GM19328 (cell line): ENCODE results near the gene EMILIN1.
"Not testable (repeated sequence)": the region's sequence is repeated elsewhere in the genome, so short reads cannot be mapped to it uniquely, and the experiment has no call there.

ENCODE experiments used
- ATAC-seq: cut with Tn5 transposase; IDR thresholded peaks from one replicate; pipeline ENCODE4 v1.9.1; 2021; ENCODE audit warnings: mild to moderate bottlenecking, moderate library complexity; ENCODE audit not compliant: unreplicated experiment

EMILIN1 gene

DNA sequence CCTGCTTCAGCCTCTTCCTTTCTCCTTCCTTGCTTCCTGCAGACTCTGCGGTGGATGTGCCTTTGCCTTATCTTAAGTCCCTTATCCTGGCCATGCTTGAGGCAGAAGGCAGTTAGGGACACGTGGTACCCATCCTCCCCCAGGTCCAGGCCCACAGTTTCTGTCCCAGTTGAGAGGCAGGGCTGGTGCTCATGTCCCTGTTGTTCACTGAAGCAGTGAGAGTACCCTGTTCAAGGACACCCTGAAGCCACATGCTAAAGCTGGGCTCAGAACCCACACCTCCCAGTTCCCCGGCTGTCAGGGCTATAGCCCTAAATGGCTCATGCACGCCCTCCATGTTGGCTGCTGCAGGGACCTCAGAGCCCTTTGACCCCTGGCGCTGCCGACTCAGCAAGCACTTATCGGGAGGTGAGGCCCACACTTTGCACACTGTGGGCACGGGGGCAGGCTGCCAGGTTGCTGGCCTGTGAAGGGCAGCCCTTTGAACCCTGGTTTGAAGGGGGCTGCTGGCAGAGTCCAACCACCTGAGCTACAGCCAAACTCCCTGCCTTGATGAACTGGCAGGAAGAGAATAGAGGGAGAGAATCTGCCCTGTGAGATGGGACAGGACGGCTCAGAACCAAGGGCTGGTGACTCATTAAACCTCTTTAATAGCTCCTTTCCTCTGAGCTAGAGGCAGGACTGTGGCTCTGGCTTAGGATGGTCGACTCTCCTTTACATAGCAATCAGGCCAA lies 14.4 kb downstream of the EMILIN1 start:
- ATAC-seq: no peak

DNA sequence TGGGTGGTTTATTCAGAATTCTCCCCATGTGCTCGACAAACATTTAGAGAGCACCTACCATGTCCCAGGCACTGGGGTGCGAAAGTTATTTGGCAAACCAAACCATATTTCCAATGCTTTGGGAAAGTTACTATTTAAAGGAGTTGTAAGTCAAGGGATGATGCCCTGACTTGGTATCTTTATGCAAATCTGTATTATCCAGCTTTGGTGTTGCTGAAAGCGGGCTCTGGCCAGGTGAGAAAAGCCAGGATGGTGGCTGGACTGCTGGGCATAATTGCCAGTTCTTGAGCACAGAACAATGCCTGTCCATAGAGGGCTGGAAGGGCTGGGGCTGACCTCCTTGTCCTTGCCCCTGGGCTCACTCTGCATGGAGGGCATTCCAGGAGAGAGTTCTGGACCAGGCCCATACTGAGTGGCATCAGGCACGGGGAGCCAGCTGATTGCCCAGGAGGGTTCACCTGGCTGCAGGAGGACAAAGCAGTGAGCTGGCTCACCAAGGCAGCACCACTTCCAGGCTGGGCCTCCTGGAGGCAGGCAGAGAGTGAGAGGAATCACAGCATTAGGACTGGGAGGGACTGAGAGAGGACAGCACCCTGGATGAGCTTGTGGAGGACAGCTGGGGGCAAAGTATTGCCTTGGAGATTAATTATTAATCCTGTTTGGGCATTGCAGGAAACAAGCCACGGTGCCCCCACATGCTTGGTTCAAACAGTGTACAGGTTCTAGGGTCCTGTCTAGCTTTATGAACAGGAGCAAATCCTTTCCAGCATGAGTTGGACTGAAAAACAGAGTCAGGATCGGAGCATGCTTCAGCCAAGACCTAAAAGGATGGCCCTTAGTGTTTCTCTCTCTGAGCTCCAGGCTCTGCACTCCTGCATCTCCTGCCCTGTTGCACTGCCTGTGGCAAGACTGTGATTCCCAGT lies 15.3 kb downstream of the EMILIN1 start:
- no peak for ATAC-seq

DNA sequence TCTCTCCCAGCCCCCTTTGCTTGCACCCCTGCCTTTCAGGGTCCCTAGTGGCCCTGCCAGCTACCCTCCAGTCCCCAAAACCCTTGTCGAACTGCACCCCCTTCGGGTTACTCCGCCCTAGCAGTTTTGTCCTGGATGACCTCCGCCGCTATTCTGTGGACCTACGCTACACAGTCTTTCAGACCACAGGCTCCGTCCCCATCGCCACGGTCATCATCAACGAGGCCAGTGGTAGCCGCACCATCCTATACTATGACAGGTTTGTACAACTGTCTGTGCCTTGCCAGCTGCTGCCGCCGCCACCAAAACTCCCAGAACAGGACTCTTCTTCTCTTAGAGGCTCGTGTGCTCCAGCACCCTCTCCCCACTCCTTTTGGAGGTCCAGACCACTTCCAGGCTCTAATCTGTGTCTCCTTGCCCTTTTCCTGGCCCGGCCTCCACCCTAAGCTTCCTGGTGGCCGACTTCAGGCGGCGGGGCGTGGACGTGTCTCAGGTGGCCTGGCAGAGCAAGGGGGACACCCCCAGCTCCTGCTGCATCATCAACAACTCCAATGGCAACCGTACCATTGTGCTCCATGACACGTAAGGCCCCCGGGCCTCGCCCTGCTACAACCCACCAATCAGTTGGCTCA lies 16.1 kb downstream of the EMILIN1 start:
- ATAC-seq: no peak

GRCh38 chr2:27095427-27095744 lies 17.0 kb downstream of the EMILIN1 start:
- no peak for ATAC-seq

GRCh38 chr2:27095745-27096651 lies 17.6 kb downstream of the EMILIN1 start:
- no peak for ATAC-seq

- no peak for ATAC-seq
Measured at GRCh38 chr2:27096748-27097297, 18.4 kb downstream of the EMILIN1 start.

DNA sequence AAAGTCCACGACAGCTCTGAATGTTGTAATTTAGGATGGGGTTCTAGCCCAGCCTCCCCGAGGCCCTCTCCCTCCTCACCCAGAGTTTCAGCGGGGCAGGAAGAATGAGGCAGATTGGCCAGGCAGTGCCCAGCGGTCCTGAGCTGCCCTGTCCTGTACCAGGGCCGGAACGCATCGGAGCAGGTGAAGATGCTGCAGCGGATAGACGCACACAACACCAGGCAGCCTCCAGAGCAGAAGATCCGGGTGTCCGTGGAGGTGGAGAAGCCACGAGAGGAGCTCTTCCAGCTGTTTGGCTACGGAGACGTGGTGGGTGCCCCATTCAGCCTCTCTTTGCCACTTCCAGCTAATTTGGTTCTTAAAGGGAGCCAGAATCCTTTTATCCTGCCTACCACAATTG lies 18.9 kb downstream of the EMILIN1 start:
- ATAC-seq: no peak

GRCh38 chr2:27099334-27099955 lies 21.0 kb downstream of the EMILIN1 start:
- ATAC-seq: no peak

GRCh38 chr2:27100036-27100435 lies 21.6 kb downstream of the EMILIN1 start:
- ATAC-seq: no peak

DNA sequence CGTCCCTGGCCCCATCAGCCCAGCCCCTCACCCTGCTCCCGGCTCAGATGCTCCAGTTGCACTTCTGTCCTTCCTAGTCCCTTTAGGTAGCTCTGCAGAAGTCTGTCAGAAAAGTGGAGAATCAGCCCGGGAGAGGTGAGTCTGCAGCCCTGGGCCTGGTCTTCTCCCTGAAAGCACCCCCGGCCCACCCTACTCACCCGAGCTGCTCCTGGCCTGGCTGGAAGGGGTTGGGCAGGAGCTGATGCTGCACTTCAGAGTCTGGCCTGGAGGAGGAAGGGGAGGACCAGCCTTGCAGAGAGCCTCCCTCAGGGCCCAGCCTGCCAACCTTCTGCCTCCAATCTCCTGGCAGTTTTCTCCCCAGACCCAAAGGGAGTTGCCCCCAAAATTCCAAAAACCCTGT lies 23.9 kb downstream of the EMILIN1 start:
- ATAC-seq: no peak

DNA sequence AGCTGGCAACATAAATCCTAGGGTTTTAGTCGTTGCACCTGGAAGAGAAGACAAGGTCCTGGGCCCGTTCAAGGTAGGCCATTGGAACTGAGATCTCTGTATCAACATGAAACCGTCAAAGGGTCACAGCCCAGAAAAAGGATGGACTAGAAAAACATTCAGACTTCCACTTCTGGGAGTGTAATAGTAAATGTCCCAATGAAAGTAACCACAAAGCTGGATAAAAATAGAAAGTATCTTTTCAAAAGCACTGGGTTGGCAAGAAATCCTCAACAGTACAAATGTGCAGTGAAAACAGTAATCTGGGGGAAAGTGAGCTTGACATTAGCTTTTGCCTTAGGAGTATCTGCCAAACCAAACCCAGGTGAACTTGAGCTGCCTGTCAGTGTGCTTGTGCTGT lies 27.6 kb downstream of the EMILIN1 start:
- no peak for ATAC-seq

GRCh38 chr2:27108221-27108620 lies 29.8 kb downstream of the EMILIN1 start:
- no peak for ATAC-seq

DNA sequence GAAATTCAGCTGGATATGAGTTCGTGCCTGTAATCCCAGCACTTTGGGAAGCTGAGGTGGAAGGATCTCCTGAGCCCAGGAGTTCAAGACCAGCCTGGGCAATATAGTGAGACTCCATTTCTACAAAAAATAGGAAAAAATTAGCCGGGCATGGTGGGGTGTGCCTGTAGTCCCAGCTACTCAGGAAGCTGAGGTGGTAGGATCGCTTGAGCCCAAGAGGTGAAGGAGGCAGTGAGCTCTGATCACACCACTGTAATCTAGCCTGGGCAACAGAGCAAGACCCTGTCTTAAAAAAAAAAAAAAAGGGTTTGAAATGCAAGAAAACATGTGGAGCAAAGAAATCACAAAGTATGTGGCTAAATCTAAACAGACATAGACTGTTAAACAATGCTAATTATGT lies 30.7 kb downstream of the EMILIN1 start:
- ATAC-seq: no peak

DNA sequence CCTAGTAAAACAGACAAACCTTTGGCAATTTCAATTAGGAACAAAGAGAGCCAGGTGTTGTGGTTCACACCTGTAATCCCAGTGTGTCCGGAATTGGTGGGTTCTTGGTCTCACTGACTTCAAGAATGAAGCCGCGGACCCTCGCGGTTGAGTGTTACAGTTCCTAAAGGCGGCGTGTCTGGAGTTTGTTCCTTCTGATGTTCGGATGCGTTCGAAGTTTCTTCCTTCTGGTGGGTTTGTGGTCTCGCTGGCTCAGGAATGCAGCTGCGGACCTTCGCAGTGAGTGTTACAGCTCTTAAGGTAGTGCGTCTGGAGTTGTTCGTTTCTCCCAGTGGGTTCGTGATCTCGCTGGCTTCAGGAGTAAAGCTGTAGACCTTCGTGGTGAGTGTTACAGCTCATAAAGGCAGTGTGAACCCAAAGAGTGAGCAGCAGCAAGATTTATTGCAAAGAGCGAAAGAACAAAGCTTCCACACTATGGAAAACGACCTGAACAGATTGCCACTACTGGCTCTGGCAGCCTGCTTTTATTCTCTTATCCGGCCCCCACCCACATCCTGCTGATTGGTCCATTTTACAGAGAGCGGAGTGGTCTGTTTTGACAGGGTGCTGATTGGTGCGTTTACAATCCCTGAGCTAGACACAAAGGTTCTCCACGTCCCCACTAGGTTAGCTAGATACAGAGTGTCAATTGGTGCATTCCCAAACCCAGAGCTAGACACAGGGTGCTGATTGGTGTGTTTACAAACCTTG lies 32.4 kb downstream of the EMILIN1 start:
- ATAC-seq: not testable (repeated sequence)

GRCh38 chr2:27111392-27112078 lies 33.1 kb downstream of the EMILIN1 start:
- ATAC-seq: not testable (repeated sequence)

DNA sequence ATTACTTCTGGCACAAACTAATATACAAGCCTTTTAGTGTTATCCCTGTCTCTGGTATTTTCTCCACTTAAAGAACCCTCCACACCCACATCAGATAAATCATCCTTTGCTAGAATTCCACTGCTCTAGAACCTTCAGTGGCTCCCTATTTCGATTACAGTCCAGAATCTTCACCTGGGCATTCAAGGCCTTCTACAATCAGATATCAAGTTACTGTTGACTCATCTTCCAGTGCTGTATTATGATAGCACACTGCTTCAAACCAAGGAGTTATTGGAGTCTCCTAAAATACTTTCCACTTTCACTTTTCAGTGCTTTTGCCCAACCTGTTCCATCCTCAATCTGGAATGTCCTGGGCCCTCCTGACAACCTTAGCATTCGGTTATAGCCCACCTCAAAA lies 37.1 kb downstream of the EMILIN1 start:
- no peak for ATAC-seq

DNA sequence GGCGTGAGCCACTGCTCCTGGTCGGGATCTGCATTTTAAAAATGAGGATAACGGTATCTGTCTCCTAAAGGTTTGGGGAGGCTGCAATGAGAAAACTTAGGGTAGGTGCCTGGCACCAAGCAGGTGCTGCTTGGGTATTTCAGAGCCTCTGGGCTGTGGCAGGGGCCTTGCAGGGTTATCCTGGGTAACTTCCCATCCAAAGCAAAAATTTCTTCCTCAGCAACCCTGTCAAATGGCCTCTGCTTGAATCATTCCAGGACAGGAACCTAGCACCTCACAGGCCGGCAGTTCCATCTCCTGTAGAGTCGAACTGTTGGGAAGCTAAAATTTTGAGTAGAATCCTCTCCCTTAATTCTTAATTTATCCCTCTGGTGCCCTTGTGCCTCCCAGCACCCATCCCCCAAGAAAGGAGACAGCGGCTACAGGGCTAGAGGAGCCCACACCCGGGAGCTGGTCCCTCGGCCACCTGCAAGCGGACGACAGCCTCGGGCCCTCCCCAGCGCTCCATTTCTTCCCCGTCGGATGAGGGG lies 39.6 kb downstream of the EMILIN1 start:
- no peak for ATAC-seq

DNA sequence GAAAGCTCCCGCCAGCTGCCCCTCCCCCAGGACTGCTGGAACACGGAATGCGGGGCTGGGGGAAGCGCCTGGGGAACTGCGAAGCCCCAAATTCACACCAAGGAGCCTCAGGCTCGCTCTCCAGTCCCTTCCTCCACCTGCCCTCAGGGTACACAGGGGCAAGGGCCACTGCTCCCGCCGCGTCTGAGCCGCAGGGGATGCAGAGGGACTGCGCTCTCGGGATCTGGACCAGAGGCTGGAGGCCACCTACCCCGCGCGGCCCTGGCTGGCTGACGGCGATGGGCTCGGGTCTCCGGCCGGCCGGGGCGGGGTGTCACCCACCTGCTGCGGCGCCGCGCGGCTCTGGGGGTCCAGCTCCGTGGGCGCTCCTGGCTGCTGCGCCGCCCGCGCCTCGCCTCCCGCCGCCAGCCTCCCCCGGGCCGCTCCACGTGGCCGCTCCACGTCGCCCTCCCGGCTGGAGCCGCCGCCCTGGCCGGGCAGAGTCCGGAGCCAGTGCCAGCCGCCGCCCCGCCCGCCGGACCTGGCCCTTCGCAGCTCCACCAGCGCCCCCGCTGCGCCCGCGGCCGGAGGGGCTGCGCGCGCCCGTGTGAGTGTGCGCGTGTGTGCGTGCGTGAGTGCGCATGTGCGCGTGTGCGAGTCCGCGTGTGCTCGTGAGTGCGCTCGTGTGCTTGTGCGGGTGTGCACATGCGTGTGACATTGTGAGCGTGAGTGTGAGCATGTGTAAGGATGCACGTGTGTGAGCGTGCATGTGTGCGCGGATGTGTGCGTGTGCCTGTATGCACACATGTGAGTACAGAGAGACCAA lies 40.3 kb downstream of the EMILIN1 start, which contains the start of gene CGREF1:
TSS of gene CGREF1 (minus strand) at position 604 of the 805 bp plus-strand sequence. CDS start 14,762 bp downstream, outside the sequence.
- ATAC-seq: no peak
